ENCODE measurements around the gene CACNA1C.
"Not testable (repeated sequence)": the region's sequence is repeated elsewhere in the genome, so short reads cannot be mapped to it uniquely, and the experiment has no call there.

Gene CACNA1C

GRCh38 chr12:2074792-2075191 is 22.0 kb downstream of the CACNA1C start:
- no peak for DNase-seq

GRCh38 chr12:2075508-2076195 is 22.9 kb downstream of the CACNA1C start:
- DNase-seq: no peak

GRCh38 chr12:2076196-2076570 is 23.4 kb downstream of the CACNA1C start:
- DNase-seq: no peak

GRCh38 chr12:2076728-2077127 is 23.9 kb downstream of the CACNA1C start:
- no peak for DNase-seq

GRCh38 chr12:2080604-2081003 is 27.8 kb downstream of the CACNA1C start:
- no peak for DNase-seq

- DNase-seq: peak in 4 of 58 donors; percentile 8 to 28 (median 18)
Observed at GRCh38 chr12:2082321-2082720, 29.5 kb downstream of the CACNA1C start.

GRCh38 chr12:2083008-2083407 is 30.2 kb downstream of the CACNA1C start:
- DNase-seq: no peak

GRCh38 chr12:2083561-2083960 is 30.8 kb downstream of the CACNA1C start:
- no peak for DNase-seq

- DNase-seq: no peak
Observed at GRCh38 chr12:2084553-2085296, 31.9 kb downstream of the CACNA1C start.

GRCh38 chr12:2092354-2092753 is 39.6 kb downstream of the CACNA1C start:
- DNase-seq: no peak

GRCh38 chr12:2092890-2093289 is 40.1 kb downstream of the CACNA1C start:
- DNase-seq: no peak

GRCh38 chr12:2094597-2094996 is 41.8 kb downstream of the CACNA1C start:
- no peak for DNase-seq

GRCh38 chr12:2095878-2096277 is 43.1 kb downstream of the CACNA1C start:
- DNase-seq: no peak

GRCh38 chr12:2097617-2098016 is 44.8 kb downstream of the CACNA1C start:
- no peak for DNase-seq

GRCh38 chr12:2098852-2099251 is 46.1 kb downstream of the CACNA1C start:
- no peak for DNase-seq

GRCh38 chr12:2099595-2099994 is 46.8 kb downstream of the CACNA1C start:
- no peak for DNase-seq

- no peak for DNase-seq
Observed at GRCh38 chr12:2101359-2101758, 48.6 kb downstream of the CACNA1C start.

GRCh38 chr12:2101771-2102170 is 49.0 kb downstream of the CACNA1C start:
- no peak for DNase-seq

- not testable (repeated sequence) for DNase-seq
Observed at GRCh38 chr12:2102736-2103135, 49.9 kb downstream of the CACNA1C start.

GRCh38 chr12:2105387-2105786 is 52.6 kb downstream of the CACNA1C start:
- not testable (repeated sequence) for DNase-seq

GRCh38 chr12:2108166-2108565 is 55.4 kb downstream of the CACNA1C start:
- no peak for DNase-seq

- no peak for DNase-seq
Observed at GRCh38 chr12:2108975-2109671, 56.3 kb downstream of the CACNA1C start.

Data from anterior cingulate cortex (tissue), 58 donors.